K562 (cell line): ENCODE measurements around the gene KCNIP2.

ENCODE experiments used
- ATF6 ChIP-seq: sonication (generic); formaldehyde crosslinking; IDR thresholded peaks from 2 replicates; pipeline ENCODE4 v1.4.0; 2020; ENCODE audit warnings: mild to moderate bottlenecking, missing genetic modification reagents
- BRF2 ChIP-seq: IDR thresholded peaks from 3 replicates; pipeline ENCODE4 v1.6.1; 2011; ENCODE audit warnings: borderline replicate concordance, mild to moderate bottlenecking; ENCODE audit not compliant: insufficient read length, insufficient read depth
- CHCHD3 ChIP-seq: fragments of 250-450 bp; sonication (Bioruptor Pico); IDR thresholded peaks from 2 replicates; pipeline ENCODE4 v2.1.2; 2022; ENCODE audit warnings: mild to moderate bottlenecking
- CTCF ChIP-seq, 3 experiments: IDR thresholded peaks in 2 of 3; conservative IDR thresholded peaks in 1 of 3; 2 replicates each; pipeline ENCODE4 v1.5.1; 2011 to 2012; ENCODE audit warnings: low read length in 3 of 3, mild to moderate bottlenecking in 3 of 3, control low read depth in 2 of 3, improper control_type of control experiment in 1 of 3, inconsistent platforms in 1 of 3, low read depth in 1 of 3, mixed read lengths in 1 of 3, moderate library complexity in 1 of 3; ENCODE audit not compliant: insufficient read depth in 2 of 3
- DNMT1 ChIP-seq: fragments of 450-650 bp; IDR thresholded peaks from 2 replicates; pipeline ENCODE4 v1.6.1; 2016; ENCODE audit warnings: antibody characterized with exemption, mild to moderate bottlenecking
- MTA3 ChIP-seq: fragments of 450-650 bp; formaldehyde crosslinking; IDR thresholded peaks from 2 replicates; pipeline ENCODE4 v1.6.1; 2017; ENCODE audit warnings: mild to moderate bottlenecking, borderline replicate concordance
- RAD51 ChIP-seq: fragments of 450-650 bp; IDR thresholded peaks from 2 replicates; pipeline ENCODE4 v1.7.1; 2016; ENCODE audit warnings: low read depth, mild to moderate bottlenecking, borderline replicate concordance

- TF ChIP-seq CHCHD3 (CRISPR knock-in tag) (no peak), MTA3 (no peak), ATF6 (CRISPR knock-in tag) (no peak), RAD51 (no peak), BRF2 (no peak), CTCF (IDR thresholded peaks at IDR 0.05 in 2 of 3, conservative IDR thresholded peaks at IDR 0.05 in 1 of 3; ENCODE audit: insufficient read depth in 2 of 3, low read depth in 1 of 3, low read length in 3 of 3) (no peak), DNMT1 (no peak)
Observed at GRCh38 chr10:101878869-101879268, 35.3 kb upstream of the KCNIP2 start.
